Measurements from ENCODE around the gene SLN. TPM values are rescaled to one million over a fixed set of nuclear protein-coding genes. Genes with fewer than 3 reads are reported as not detected.

Gene SLN
- total RNA-seq, 1 experiment from 2014 or later, result not detected

DNA sequence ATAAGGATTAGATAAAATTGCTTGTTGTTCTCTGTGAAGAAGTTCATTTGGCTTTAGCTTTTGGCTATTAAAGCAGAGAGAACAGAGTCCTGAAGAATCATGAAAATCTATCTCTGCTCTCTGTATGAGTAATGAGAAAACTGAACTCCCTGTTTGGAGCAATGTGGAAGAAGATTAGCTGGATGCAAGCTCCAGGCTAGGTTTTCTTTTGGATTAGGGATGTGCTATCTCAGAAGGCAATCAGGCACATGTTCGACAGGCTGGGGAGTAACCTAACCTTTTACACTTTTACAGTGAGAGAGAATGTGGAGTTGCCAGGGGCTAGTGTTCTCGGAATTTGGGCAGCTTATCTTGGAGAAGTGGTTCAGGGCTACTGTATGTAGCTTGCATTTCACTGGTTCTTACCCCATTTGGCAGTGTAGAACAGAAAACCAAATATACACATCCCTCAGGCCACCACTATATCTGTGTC is 8.5 kb upstream of the SLN start:
- ChIA-PET POLR2A (no interaction called here), CTCF (no interaction called here), RAD21 (ENCODE audit: low non-redundant PET in 1 of 2, low total read pairs in 2 of 2, uncharacterized antibody in 2 of 2, unreplicated experiment in 2 of 2) (no interaction called here)
- no peak overlapping the region for H3K4me3 ChIP-seq (replicated peaks in 1 of 2; ENCODE audit: low read depth in 1 of 2, low read length in 2 of 2)
- no peaks in the 10 kb centered on the region for H3K4me1 ChIP-seq (ENCODE audit: control insufficient read depth in 1 of 2, insufficient read depth in 2 of 2, low read length in 2 of 2)
- no peak for TF ChIP-seq POLR2AphosphoS5 (IDR thresholded peaks at IDR 0.05; ENCODE audit: low read depth, low read length)
- TF ChIP-seq TCF7L2 (IDR thresholded peaks at IDR 0.05; ENCODE audit: borderline replicate concordance, extremely low read depth, insufficient read depth, insufficient read length), result no peak
- H3K79me2 ChIP-seq (ENCODE audit: insufficient read depth, low read length), result no peaks in the 10 kb centered on the region
- H3K27me3 ChIP-seq (ENCODE audit: insufficient read depth, low read length), result no peaks in the 10 kb centered on the region
- no peaks in the 10 kb centered on the region for H3K9me2 ChIP-seq (ENCODE audit: insufficient read depth)
- intact Hi-C loops (cut with micrococcal nuclease), result no loop called here
- no peak overlapping the region for H3K4me2 ChIP-seq (ENCODE audit: low read length)
- no peak overlapping the region for H3K9ac ChIP-seq (ENCODE audit: low read length)
- ATAC-seq (no peak), DNase-seq (ENCODE audit: low read depth, low spot score) (no peak)
- no peak overlapping the region for H3K27ac ChIP-seq (ENCODE audit: low read depth, low read length)
- no TSS peak for BruUV-seq (replicated peaks)
- H4K20me1 ChIP-seq (ENCODE audit: insufficient read depth), result no peaks in the 10 kb centered on the region
- no peaks in the 10 kb centered on the region for H3K9me3 ChIP-seq (ENCODE audit: control insufficient read depth in 1 of 2, insufficient read depth in 1 of 2, low read depth in 1 of 2, low read length in 2 of 2)
- H2AFZ ChIP-seq (ENCODE audit: low read depth, low read length, poor library complexity, severe bottlenecking), result no peak overlapping the region
- no peaks in the 10 kb centered on the region for H3K36me3 ChIP-seq (ENCODE audit: control insufficient read depth in 1 of 2, insufficient read depth in 2 of 2, low read length in 2 of 2)

DNA sequence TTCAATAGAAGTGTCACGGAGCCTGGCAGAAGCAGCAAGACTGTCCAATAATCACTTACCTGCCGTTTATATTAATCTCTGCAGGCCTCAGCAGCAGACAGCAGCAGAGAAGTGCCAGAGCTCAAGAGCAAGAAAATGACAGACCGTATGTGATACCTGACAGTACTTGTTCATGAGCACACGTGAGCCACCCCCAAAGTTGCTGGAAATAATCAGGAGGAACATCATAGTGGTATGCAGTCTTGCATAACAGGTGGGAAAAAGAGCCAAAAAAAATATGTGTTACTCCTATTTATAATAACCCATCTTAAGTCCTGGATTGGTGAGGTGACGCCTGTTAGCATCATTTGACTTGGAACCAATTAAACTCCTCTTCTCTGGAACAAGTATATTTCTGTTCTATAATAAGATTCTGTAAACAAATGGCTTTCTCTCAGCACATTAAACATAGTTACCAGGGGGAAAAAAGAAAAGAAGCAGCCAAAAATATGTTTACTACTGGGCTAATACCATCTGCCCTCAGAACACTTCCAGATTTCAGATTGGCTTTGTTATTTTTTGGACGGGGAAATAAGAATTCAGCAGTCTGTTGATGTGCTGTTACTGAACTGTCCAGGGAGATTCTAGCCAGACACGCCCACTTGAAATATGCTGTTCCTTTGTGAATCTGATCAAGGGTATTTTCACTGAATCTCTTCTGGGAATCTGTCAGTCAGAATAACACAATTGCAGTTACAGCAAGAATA is 7.9 kb upstream of the SLN start:
- H3K9me2 ChIP-seq (ENCODE audit: insufficient read depth), result no peaks in the 10 kb centered on the region
- H2AFZ ChIP-seq (ENCODE audit: low read depth, low read length, poor library complexity, severe bottlenecking), result no peak overlapping the region
- H3K79me2 ChIP-seq (ENCODE audit: insufficient read depth, low read length), result no peaks in the 10 kb centered on the region
- no TSS peak for BruUV-seq (replicated peaks)
- H3K27me3 ChIP-seq (ENCODE audit: insufficient read depth, low read length), result no peaks in the 10 kb centered on the region
- H3K9ac ChIP-seq (ENCODE audit: low read length), result no peak overlapping the region
- H3K4me1 ChIP-seq (ENCODE audit: control insufficient read depth in 1 of 2, insufficient read depth in 2 of 2, low read length in 2 of 2), result no peaks in the 10 kb centered on the region
- no peaks in the 10 kb centered on the region for H3K9me3 ChIP-seq (ENCODE audit: control insufficient read depth in 1 of 2, insufficient read depth in 1 of 2, low read depth in 1 of 2, low read length in 2 of 2)
- ChIA-PET RAD21 (ENCODE audit: low non-redundant PET in 1 of 2, low total read pairs in 2 of 2, uncharacterized antibody in 2 of 2, unreplicated experiment in 2 of 2) (no interaction called here), CTCF (no interaction called here), POLR2A (no interaction called here)
- H4K20me1 ChIP-seq (ENCODE audit: insufficient read depth), result no peaks in the 10 kb centered on the region
- no peak overlapping the region for H3K4me2 ChIP-seq (ENCODE audit: low read length)
- H3K4me3 ChIP-seq (replicated peaks in 1 of 2; ENCODE audit: low read depth in 1 of 2, low read length in 2 of 2), result no peak overlapping the region
- ATAC-seq, result no peak
- intact Hi-C loops (cut with micrococcal nuclease), result no loop called here
- no peak for DNase-seq (ENCODE audit: low read depth, low spot score)
- no peak for TF ChIP-seq ZFX (IDR thresholded peaks at IDR 0.05)
- TF ChIP-seq ELF1 (IDR thresholded peaks at IDR 0.05; ENCODE audit: borderline replicate concordance, low read depth), result no peak
- TF ChIP-seq SIN3A (IDR thresholded peaks at IDR 0.05; ENCODE audit: low read depth), result no peak
- no peak for TF ChIP-seq POLR2A (IDR thresholded peaks at IDR 0.05; ENCODE audit: borderline replicate concordance, extremely low read depth, insufficient read depth, insufficient read length)
- TF ChIP-seq SRF (IDR thresholded peaks at IDR 0.05; ENCODE audit: low read depth), result no peak
- TF ChIP-seq JUND (IDR thresholded peaks at IDR 0.05), result no peak
- TF ChIP-seq EZH2phosphoT487 (IDR thresholded peaks at IDR 0.05; ENCODE audit: borderline replicate concordance), result no peak
- H3K27ac ChIP-seq (ENCODE audit: low read depth, low read length), result no peak overlapping the region
- no peaks in the 10 kb centered on the region for H3K36me3 ChIP-seq (ENCODE audit: control insufficient read depth in 1 of 2, insufficient read depth in 2 of 2, low read length in 2 of 2)

Data from HCT116 (cell line).